K562 (cell line): ENCODE measurements around the gene ZMAT3. TPM values are rescaled to one million over a fixed set of nuclear protein-coding genes. Genes with fewer than 3 reads are reported as not detected.

Source experiments
- BRCA1 ChIP-seq, 2 experiments: fragments of 450-650 bp in 1 of 2; sonication (generic) in 1 of 2; formaldehyde crosslinking in 1 of 2; IDR thresholded peaks; 2 replicates each; pipeline versions ENCODE4 v1.5.0 to v1.6.1; 2017 to 2020; ENCODE audit warnings: mild to moderate bottlenecking in 1 of 2, missing genetic modification reagents in 1 of 2
- CSDE1 ChIP-seq, 2 experiments: fragments of 450-650 bp; IDR thresholded peaks; 2 replicates each; pipeline ENCODE4 v1.6.1; 2016; ENCODE audit warnings: mild to moderate bottlenecking in 1 of 2
- FUS ChIP-seq: fragments of 200-400 bp; formaldehyde crosslinking; optimal IDR thresholded peaks from 2 replicates; pipeline ENCODE3; 2017; ENCODE audit warnings: low read depth, low read length
- GTF2A2 ChIP-seq: IDR thresholded peaks from 2 replicates; pipeline ENCODE4 v1.6.1; 2016; ENCODE audit warnings: mild to moderate bottlenecking, missing genetic modification characterization, missing compliant biosample characterization
- HCFC1 ChIP-seq: IDR thresholded peaks from 2 replicates; pipeline ENCODE4 v1.6.1; 2012; ENCODE audit warnings: low read depth, low read length, improper control_type of control experiment
- HDAC1 ChIP-seq, 2 experiments: fragments of 450-650 bp; IDR thresholded peaks; 2 replicates each; pipeline ENCODE4 v1.6.1; 2016 to 2017; ENCODE audit warnings: inconsistent platforms in 1 of 2, mild to moderate bottlenecking in 1 of 2, moderate library complexity in 1 of 2
- KAT7 ChIP-seq: sonication (generic); formaldehyde crosslinking; IDR thresholded peaks from 2 replicates; pipeline ENCODE4 v1.8.0; 2022; ENCODE audit warnings: missing genetic modification reagents, mild to moderate bottlenecking, borderline replicate concordance
- NCOA1 ChIP-seq: fragments of 450-650 bp; IDR thresholded peaks from 2 replicates; pipeline ENCODE4 v1.6.1; 2016; ENCODE audit warnings: low read depth
- PREB ChIP-seq: sonication (generic); formaldehyde crosslinking; IDR thresholded peaks from 2 replicates; pipeline ENCODE4 v1.8.1; 2023; ENCODE audit warnings: mild to moderate bottlenecking, missing genetic modification reagents
- RBM17 ChIP-seq: fragments of 200-400 bp; formaldehyde crosslinking; IDR thresholded peaks from 2 replicates; pipeline ENCODE4 v1.6.1; 2017; ENCODE audit warnings: low read depth, mild to moderate bottlenecking, low read length, borderline replicate concordance
- TAF15 ChIP-seq: fragments of 200-400 bp; formaldehyde crosslinking; IDR thresholded peaks from 2 replicates; pipeline ENCODE4 v1.6.1; 2017; ENCODE audit warnings: mild to moderate bottlenecking, low read depth, low read length, moderate library complexity
- TARDBP ChIP-seq: fragments of 450-650 bp; IDR thresholded peaks from 2 replicates; pipeline ENCODE4 v1.6.1; 2016
- TRIM28 ChIP-seq: fragments of 450-650 bp; IDR thresholded peaks from 2 replicates; pipeline ENCODE4 v1.6.1; 2017
- ZFPM2 ChIP-seq: fragments of 250-450 bp; sonication (Bioruptor Pico); IDR thresholded peaks from 2 replicates; pipeline ENCODE4 v1.5.1; 2022; ENCODE audit warnings: mild to moderate bottlenecking
- polyA plus RNA-seq, 8 experiments: library from polyadenylated mRNA; depleted of rRNA in 4 of 8; stranded (reverse) in 5 of 8; unstranded in 3 of 8; fragments of >200 nt; fragmentation: Nextera tagmentation in 2 of 8; fragmentation: Illumina TruSeq in 1 of 8; extraction: Ambion mirVana in 2 of 8; extraction: Trizol in 1 of 8; gene quantifications; 2 replicates each; pipeline versions ENCODE4 v1.2.1 to v1.2.3, GENCODE V29; 2011 to 2014; ENCODE audit warnings: inconsistent platforms in 1 of 8, missing spikeins in 1 of 8
- total RNA-seq, 7 experiments: library from RNA; depleted of rRNA in 6 of 7; stranded (reverse); fragments of >200 nt in 6 of 7; fragmentation: Illumina TruSeq in 2 of 7; extraction: Trizol in 2 of 7; gene quantifications; 2 replicates each; pipeline versions ENCODE4 v1.2.1 to v1.2.3, GENCODE V29; 2011 to 2021; ENCODE audit warnings: low replicate concordance in 1 of 7
- TF ChIP-seq, protein P1 (sequence below): fragments of 250-450 bp; sonication (Bioruptor Pico); IDR thresholded peaks from 2 replicates; pipeline ENCODE4 v1.4.0; 2020
- TF ChIP-seq, protein P2 (sequence below): fragments of 250-450 bp; sonication (Bioruptor Pico); IDR thresholded peaks from 2 replicates; pipeline ENCODE4 v1.8.0; 2021; ENCODE audit warnings: borderline replicate concordance, mild to moderate bottlenecking, moderate library complexity; ENCODE audit not compliant: poor library complexity, severe bottlenecking
- TF ChIP-seq, protein P3 (sequence below): IDR thresholded peaks from 2 replicates; pipeline ENCODE4 v1.6.1; 2012; ENCODE audit warnings: low read depth, low read length, improper control_type of control experiment, borderline replicate concordance
- TF ChIP-seq, protein P4 (sequence below): sonication (generic); formaldehyde crosslinking; IDR thresholded peaks from 2 replicates; pipeline ENCODE4 v1.9.0; 2022; ENCODE audit warnings: mild to moderate bottlenecking, missing genetic modification reagents

Gene ZMAT3
- total and polyA plus RNA-seq, 9 of the 15 experiments (the other 6 are each of a cell fraction or from before 2014, with no cell fraction given), result 0.87 to 5.1 (median 3.9) TPM

DNA sequence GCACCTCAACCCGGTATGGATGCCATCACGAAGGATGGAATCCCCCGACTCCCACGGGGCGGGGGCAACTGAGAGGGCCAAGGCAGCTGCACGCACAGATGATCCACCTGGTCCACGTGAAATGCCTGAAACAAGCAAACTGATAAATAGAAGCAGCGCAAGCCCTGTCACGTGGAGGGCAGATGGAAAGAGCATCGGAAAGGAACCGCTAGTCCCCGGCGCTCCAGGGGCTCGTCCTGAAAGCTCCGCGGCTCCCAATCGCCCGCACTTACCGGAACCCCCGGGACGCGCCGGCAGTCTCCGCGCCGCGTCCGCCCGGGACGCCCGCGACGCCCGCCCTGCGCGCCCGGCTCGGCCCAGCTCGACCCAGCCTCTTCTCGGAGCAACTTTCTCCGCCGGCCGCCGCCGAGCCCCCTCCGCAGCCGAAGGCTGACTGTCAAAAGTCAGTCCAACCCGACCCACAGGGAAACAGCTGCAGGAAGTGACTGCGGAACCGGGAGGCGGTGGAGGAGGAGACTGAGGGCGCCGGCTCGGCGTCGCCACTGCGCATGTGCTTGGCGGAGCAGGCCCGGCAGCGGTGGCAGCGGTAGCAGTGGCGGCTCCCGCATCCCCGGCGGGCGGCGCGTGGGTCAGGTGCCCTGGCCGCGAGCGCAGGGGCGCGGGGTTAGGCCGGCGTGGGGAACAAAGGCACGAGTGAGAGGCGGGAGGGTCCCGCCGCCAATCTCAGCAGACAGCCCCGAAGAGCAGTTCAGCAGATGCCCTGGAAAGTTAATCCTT lies at the start of gene ZMAT3 (continued):
- TF ChIP-seq, protein P1, sequence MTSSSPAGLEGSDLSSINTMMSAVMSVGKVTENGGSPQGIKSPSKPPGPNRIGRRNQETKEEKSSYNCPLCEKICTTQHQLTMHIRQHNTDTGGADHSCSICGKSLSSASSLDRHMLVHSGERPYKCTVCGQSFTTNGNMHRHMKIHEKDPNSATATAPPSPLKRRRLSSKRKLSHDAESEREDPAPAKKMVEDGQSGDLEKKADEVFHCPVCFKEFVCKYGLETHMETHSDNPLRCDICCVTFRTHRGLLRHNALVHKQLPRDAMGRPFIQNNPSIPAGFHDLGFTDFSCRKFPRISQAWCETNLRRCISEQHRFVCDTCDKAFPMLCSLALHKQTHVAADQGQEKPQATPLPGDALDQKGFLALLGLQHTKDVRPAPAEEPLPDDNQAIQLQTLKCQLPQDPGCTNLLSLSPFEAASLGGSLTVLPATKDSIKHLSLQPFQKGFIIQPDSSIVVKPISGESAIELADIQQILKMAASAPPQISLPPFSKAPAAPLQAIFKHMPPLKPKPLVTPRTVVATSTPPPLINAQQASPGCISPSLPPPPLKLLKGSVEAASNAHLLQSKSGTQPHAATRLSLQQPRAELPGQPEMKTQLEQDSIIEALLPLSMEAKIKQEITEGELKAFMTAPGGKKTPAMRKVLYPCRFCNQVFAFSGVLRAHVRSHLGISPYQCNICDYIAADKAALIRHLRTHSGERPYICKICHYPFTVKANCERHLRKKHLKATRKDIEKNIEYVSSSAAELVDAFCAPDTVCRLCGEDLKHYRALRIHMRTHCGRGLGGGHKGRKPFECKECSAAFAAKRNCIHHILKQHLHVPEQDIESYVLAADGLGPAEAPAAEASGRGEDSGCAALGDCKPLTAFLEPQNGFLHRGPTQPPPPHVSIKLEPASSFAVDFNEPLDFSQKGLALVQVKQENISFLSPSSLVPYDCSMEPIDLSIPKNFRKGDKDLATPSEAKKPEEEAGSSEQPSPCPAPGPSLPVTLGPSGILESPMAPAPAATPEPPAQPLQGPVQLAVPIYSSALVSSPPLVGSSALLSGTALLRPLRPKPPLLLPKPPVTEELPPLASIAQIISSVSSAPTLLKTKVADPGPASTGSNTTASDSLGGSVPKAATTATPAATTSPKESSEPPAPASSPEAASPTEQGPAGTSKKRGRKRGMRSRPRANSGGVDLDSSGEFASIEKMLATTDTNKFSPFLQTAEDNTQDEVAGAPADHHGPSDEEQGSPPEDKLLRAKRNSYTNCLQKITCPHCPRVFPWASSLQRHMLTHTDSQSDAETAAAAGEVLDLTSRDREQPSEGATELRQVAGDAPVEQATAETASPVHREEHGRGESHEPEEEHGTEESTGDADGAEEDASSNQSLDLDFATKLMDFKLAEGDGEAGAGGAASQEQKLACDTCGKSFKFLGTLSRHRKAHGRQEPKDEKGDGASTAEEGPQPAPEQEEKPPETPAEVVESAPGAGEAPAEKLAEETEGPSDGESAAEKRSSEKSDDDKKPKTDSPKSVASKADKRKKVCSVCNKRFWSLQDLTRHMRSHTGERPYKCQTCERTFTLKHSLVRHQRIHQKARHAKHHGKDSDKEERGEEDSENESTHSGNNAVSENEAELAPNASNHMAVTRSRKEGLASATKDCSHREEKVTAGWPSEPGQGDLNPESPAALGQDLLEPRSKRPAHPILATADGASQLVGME (CRISPR knock-in tag), result 0 out of 2 replicates have a peak, but pooled peaks have one; percentile 17
- TF ChIP-seq GTF2A2 (tag) (no peak), KAT7 (CRISPR knock-in tag) (peak; percentile 67; the same call in 1 of the 2 replicates), NCOA1 (no peak), BRCA1 (IDR thresholded peaks at IDR 0.05) (no peak), BRCA1 (CRISPR knock-in tag; IDR thresholded peaks at IDR 0.05) (peak; percentile 62; the same call in 1 of the 2 replicates), TAF15 (no peak), FUS (peak; percentile 41), TRIM28 (no peak), ZFPM2 (CRISPR knock-in tag) (0 out of 2 replicates have a peak, but pooled peaks have one; percentile 48), HDAC1 (IDR thresholded peaks at IDR 0.05) (peak in 1 of 2 experiments; percentile 86; a peak in 1 of 4 replicates), TARDBP (peak; percentile 16; the same call in 1 of the 2 replicates), PREB (CRISPR knock-in tag) (no peak), RBM17 (no peak), CSDE1 (IDR thresholded peaks at IDR 0.05) (no peak), HCFC1 (no peak; the same call in 1 of the 2 replicates)
- TF ChIP-seq, protein P2, sequence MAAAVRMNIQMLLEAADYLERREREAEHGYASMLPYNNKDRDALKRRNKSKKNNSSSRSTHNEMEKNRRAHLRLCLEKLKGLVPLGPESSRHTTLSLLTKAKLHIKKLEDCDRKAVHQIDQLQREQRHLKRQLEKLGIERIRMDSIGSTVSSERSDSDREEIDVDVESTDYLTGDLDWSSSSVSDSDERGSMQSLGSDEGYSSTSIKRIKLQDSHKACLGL (CRISPR knock-in tag), result peak; percentile 8
- TF ChIP-seq, protein P3, sequence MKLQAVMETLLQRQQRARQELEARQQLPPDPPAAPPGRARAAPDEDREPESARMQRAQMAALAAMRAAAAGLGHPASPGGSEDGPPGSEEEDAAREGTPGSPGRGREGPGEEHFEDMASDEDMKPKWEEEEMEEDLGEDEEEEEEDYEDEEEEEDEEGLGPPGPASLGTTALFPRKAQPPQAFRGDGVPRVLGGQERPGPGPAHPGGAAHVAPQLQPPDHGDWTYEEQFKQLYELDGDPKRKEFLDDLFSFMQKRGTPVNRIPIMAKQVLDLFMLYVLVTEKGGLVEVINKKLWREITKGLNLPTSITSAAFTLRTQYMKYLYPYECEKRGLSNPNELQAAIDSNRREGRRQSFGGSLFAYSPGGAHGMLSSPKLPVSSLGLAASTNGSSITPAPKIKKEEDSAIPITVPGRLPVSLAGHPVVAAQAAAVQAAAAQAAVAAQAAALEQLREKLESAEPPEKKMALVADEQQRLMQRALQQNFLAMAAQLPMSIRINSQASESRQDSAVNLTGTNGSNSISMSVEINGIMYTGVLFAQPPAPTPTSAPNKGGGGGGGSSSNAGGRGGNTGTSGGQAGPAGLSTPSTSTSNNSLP, result no peak
- TF ChIP-seq, protein P4, sequence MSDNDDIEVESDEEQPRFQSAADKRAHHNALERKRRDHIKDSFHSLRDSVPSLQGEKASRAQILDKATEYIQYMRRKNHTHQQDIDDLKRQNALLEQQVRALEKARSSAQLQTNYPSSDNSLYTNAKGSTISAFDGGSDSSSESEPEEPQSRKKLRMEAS (CRISPR knock-in tag), result peak; percentile 64
